OCI-LY3 (cell line): ENCODE measurements around the gene PALLD.

Source experiments
- CTCF ChIP-seq: fragments of 200-600, 300-600 bp; sonication (generic); IDR thresholded peaks from 2 replicates; pipeline ENCODE4 v1.5.1; 2014; ENCODE audit warnings: antibody characterized with exemption, low read length, low read depth
- EZH2phosphoT487 ChIP-seq: fragments of 200-600 bp; shearing (Covaris generic); IDR thresholded peaks from 2 replicates; pipeline ENCODE4 v1.6.1; 2018; ENCODE audit warnings: antibody characterized with exemption, mixed run types, low read depth

GRCh38 chr4:168592676-168593075 is 95.8 kb downstream of the PALLD start:
- TF ChIP-seq CTCF (no peak), EZH2phosphoT487 (no peak)
